Thoracic aorta (tissue), 2 donors: ENCODE measurements around the gene CENPP. TPM values are rescaled to one million over a fixed set of nuclear protein-coding genes. Genes with fewer than 3 reads are reported as not detected.

Experiments used
- ATAC-seq: fragments of 150-250 bp; one replicate; pipeline ENCODE4 v1.8.0; 2017; ENCODE audit warnings: low read depth; ENCODE audit not compliant: insufficient number of reproducible peaks, low FRiP score
- DNase-seq: peaks from one replicate; pipeline ENCODE4 v3.0.0-alpha.2; 2020; ENCODE audit warnings: low spot score
- H3K27ac ChIP-seq, 2 donors: fragments of 200-600 bp; sonication (generic); 1 replicate in 1 of 2; 2 replicates in 1 of 2; pipeline ENCODE4 v1.5.1; 2016; ENCODE audit warnings: mild to moderate bottlenecking in 2 of 2, moderate library complexity in 2 of 2
- H3K27me3 ChIP-seq: fragments of 200-600 bp; sonication (generic); replicated peaks from 2 replicates; pipeline ENCODE4 v1.6.0; 2016; ENCODE audit warnings: mild to moderate bottlenecking; ENCODE audit not compliant: insufficient read depth
- H3K36me3 ChIP-seq: fragments of 200-600 bp; sonication (generic); one replicate; pipeline ENCODE4 v1.5.1; 2016
- H3K4me1 ChIP-seq, 2 donors: fragments of 200-600 bp; sonication (generic); 1 replicate in 1 of 2; 2 replicates in 1 of 2; pipeline versions ENCODE4 v1.5.1 to v1.6.0; 2016; ENCODE audit warnings: low read depth in 2 of 2, mild to moderate bottlenecking in 1 of 2; ENCODE audit not compliant: control insufficient read depth in 1 of 2
- H3K4me3 ChIP-seq: fragments of 200-600 bp; sonication (generic); 2 replicates; pipeline ENCODE4 v1.5.1; 2016; ENCODE audit warnings: mild to moderate bottlenecking
- H3K9me3 ChIP-seq: fragments of 200-600 bp; sonication (generic); 2 replicates; pipeline ENCODE4 v1.5.1; 2016
- CTCF ChIP-seq: fragments of 200-600 bp; sonication (generic); IDR thresholded peaks from one replicate; pipeline ENCODE4 v1.5.1; 2019; ENCODE audit warnings: antibody characterized with exemption
- total RNA-seq, 2 donors: library from RNA; depleted of rRNA; stranded (reverse); fragments of >200 nt; gene quantifications; one replicate each; pipeline versions ENCODE4 v1.1.0 to v1.2.3, GENCODE V29; 2016

CENPP gene
- total RNA-seq, 2 donors from 2014 or later = 3.8 to 13.6 TPM

GRCh38 chr9:92527832-92528521, 202.2 kb downstream of the CENPP start:
- TF ChIP-seq CTCF = no peak
- H3K9me3 ChIP-seq = peaks cover 6% of the 10 kb centered on the region
- DNase-seq = no peak
- no peak overlapping the region for H3K4me3 ChIP-seq
- no peaks in the 10 kb centered on the region for H3K27me3 ChIP-seq
- no peak overlapping the region for H3K27ac ChIP-seq
- H3K36me3 ChIP-seq = no peaks in the 10 kb centered on the region
- ATAC-seq = no peak
- no peaks in the 10 kb centered on the region for H3K4me1 ChIP-seq

GRCh38 chr9:92528522-92528849, 202.7 kb downstream of the CENPP start:
- H3K27ac ChIP-seq = no peak overlapping the region
- peaks cover 6% of the 10 kb centered on the region for H3K9me3 ChIP-seq
- ATAC-seq (no peak), DNase-seq (no peak)
- no peaks in the 10 kb centered on the region for H3K27me3 ChIP-seq
- H3K4me3 ChIP-seq = no peak overlapping the region
- H3K36me3 ChIP-seq = no peaks in the 10 kb centered on the region
- TF ChIP-seq CTCF = no peak
- H3K4me1 ChIP-seq = no peaks in the 10 kb centered on the region

GRCh38 chr9:92529124-92529523, 203.4 kb downstream of the CENPP start:
- H3K4me1 ChIP-seq = peaks cover 0 to 5% of the 10 kb centered on the region in 2 donors
- H3K27me3 ChIP-seq = no peaks in the 10 kb centered on the region
- peaks cover 6% of the 10 kb centered on the region for H3K9me3 ChIP-seq
- no peak overlapping the region for H3K4me3 ChIP-seq
- ATAC-seq (no peak), DNase-seq (no peak)
- H3K27ac ChIP-seq = no peak overlapping the region
- H3K36me3 ChIP-seq = no peaks in the 10 kb centered on the region
- no peak for TF ChIP-seq CTCF

- peaks cover 0 to 16% of the 10 kb centered on the region in 2 donors for H3K4me1 ChIP-seq
- no peak for TF ChIP-seq CTCF
- ATAC-seq (no peak), DNase-seq (no peak)
- no peaks in the 10 kb centered on the region for H3K27me3 ChIP-seq
- peaks cover 6% of the 10 kb centered on the region for H3K9me3 ChIP-seq
- H3K36me3 ChIP-seq = no peaks in the 10 kb centered on the region
- no peak overlapping the region for H3K4me3 ChIP-seq
- no peak overlapping the region for H3K27ac ChIP-seq
Observed at GRCh38 chr9:92530893-92531292, 205.1 kb downstream of the CENPP start.

GRCh38 chr9:92534204-92534603, 208.5 kb downstream of the CENPP start:
- no peak for DNase-seq
- Histone ChIP-seq H3K36me3 (no peaks in the 10 kb centered on the region), H3K9me3 (peaks cover 6% of the 10 kb centered on the region), H3K27ac (peak overlapping the region in 1 of 2 donors; percentile 35), H3K4me1 (peaks cover 16 to 19% of the 10 kb centered on the region in 2 donors), H3K27me3 (no peaks in the 10 kb centered on the region), H3K4me3 (peak overlapping the region; percentile 75)
- no peak for TF ChIP-seq CTCF
- no peak for ATAC-seq
